Smooth muscle cell (in vitro differentiated cells): ENCODE data around the gene KRTAP9-1. TPM values are rescaled to one million over a fixed set of nuclear protein-coding genes. Genes with fewer than 3 reads are reported as not detected.
"Not testable (repeated sequence)": the region's sequence is repeated elsewhere in the genome, so short reads cannot be mapped to it uniquely, and the experiment has no call there.

Experiments
- DNase-seq: peaks from one replicate; lab custom pipeline; 2025; ENCODE audit not compliant: unreplicated experiment; lab: John Stamatoyannopoulos, UW
- H2AFZ ChIP-seq: fragments of 200-600 bp; sonication (generic); 2 replicates; pipeline ENCODE4 v1.6.0; 2016; ENCODE audit warnings: antibody characterized with exemption, low read depth, mild to moderate bottlenecking
- H3F3A ChIP-seq: fragments of 200-600 bp; sonication (generic); 2 replicates; pipeline ENCODE4 v1.6.0; 2017; ENCODE audit warnings: antibody characterized with exemption, low read depth
- H3K27ac ChIP-seq: fragments of 200-600 bp; sonication (generic); 2 replicates; pipeline ENCODE4 v1.5.1; 2016; ENCODE audit warnings: low read depth, mild to moderate bottlenecking
- H3K27me3 ChIP-seq: fragments of 200-600 bp; sonication (generic); 2 replicates; pipeline ENCODE4 v1.6.1; 2016; ENCODE audit warnings: low read depth, mild to moderate bottlenecking
- H3K36me3 ChIP-seq: fragments of 200-600 bp; sonication (generic); 2 replicates; pipeline ENCODE4 v1.5.1; 2016; ENCODE audit warnings: low read depth
- H3K4me1 ChIP-seq: fragments of 200-600 bp; sonication (generic); 2 replicates; pipeline ENCODE4 v1.5.1; 2016; ENCODE audit warnings: low read depth
- H3K4me2 ChIP-seq: fragments of 200-600 bp; sonication (generic); 2 replicates; pipeline ENCODE4 v1.6.0; 2016; ENCODE audit warnings: mild to moderate bottlenecking
- H3K4me3 ChIP-seq: fragments of 200-600 bp; sonication (generic); 2 replicates; pipeline ENCODE4 v1.5.1; 2016; ENCODE audit warnings: mild to moderate bottlenecking
- H3K79me2 ChIP-seq: fragments of 200-600 bp; sonication (generic); 2 replicates; pipeline ENCODE4 v1.6.0; 2016; ENCODE audit warnings: low read depth, mild to moderate bottlenecking
- H3K9ac ChIP-seq: fragments of 200-600 bp; sonication (generic); 2 replicates; pipeline ENCODE4 v1.6.0; 2016; ENCODE audit warnings: low read depth
- H3K9me3 ChIP-seq: fragments of 200-600 bp; sonication (generic); replicated peaks from 2 replicates; pipeline ENCODE4 v1.5.1; 2016; ENCODE audit warnings: low read depth
- H4K20me1 ChIP-seq: fragments of 200-600 bp; sonication (generic); 2 replicates; pipeline ENCODE4 v1.6.0; 2016; ENCODE audit warnings: low read depth
- WGBS: methylation state at CpG from one replicate; pipeline ENCODE4 v1.1.7; 2016; ENCODE audit warnings: low lambda C conversion rate; 5-methylcytosine and 5-hydroxymethylcytosine counted together
- polyA plus RNA-seq: library from polyadenylated mRNA; unstranded; fragments of >200 nt; fragmentation: Nextera tagmentation; extraction: Ambion mirVana; gene quantifications from 2 replicates; pipeline ENCODE4 v1.2.1, GENCODE V29; 2016
- small RNA-seq: library from RNA; depleted of rRNA; stranded (forward); fragments of <200 nt; gene quantifications from one replicate; pipeline ENCODE3, GENCODE V24; 2014
- total RNA-seq: library from RNA; depleted of rRNA; stranded (reverse); fragments of >200 nt; gene quantifications from 2 replicates; pipeline ENCODE4 v1.2.3, GENCODE V29; 2014

Gene KRTAP9-1
- total and polyA plus RNA-seq, 2 experiments from 2014 or later, result not detected

- 48% methylated on average over 3 of the region's 3 CpGs for WGBS
- H3K9ac ChIP-seq, H3F3A ChIP-seq, H3K79me2 ChIP-seq, H3K4me2 ChIP-seq, H3K4me3 ChIP-seq, H2AFZ ChIP-seq, H3K4me1 ChIP-seq, H3K36me3 ChIP-seq, DNase-seq, H4K20me1 ChIP-seq, H3K9me3 ChIP-seq, H3K27ac ChIP-seq: not testable (repeated sequence)
- H3K27me3 ChIP-seq, result peaks cover 20% of the 10 kb centered on the region
These were observed 48.3 kb downstream of the KRTAP9-1 start, which contains the start of gene KRTAP9-8 for GRCh38 chr17:41237949-41238437. Gene KRTAP9-8, plus strand, starts transcription at chr17:41237999. Its CDS starts 53 bp downstream, at chr17:41238052.

Small RNA genes within 50 kb of the gene (small RNA-seq; reads per million reads assigned to genes)
- gene KRTAP4-17P, result not detected

Other genes starting within 250 kb of the KRTAP9-1 start
Only the 30 nearest of the 40 such genes appear.
- gene KRTAP1-4, start 159.7 kb upstream of the KRTAP9-1 start, total RNA-seq, result not detected in 2 replicates
- not detected in 2 replicates for gene KRTAP1-4, start 159.7 kb upstream of the KRTAP9-1 start, polyA plus RNA-seq
- not detected in 2 replicates for gene KRTAP1-3, start 155.0 kb upstream of the KRTAP9-1 start, total RNA-seq
- gene KRTAP1-3, start 155.0 kb upstream of the KRTAP9-1 start, polyA plus RNA-seq, result not detected in 2 replicates
- gene KRTAP1-1, start 148.4 kb upstream of the KRTAP9-1 start, total RNA-seq, result not detected in 2 replicates
- not detected in 2 replicates for gene KRTAP1-1, start 148.4 kb upstream of the KRTAP9-1 start, polyA plus RNA-seq
- not detected in 2 replicates for gene KRTAP2-1, start 142.6 kb upstream of the KRTAP9-1 start, total RNA-seq
- gene KRTAP2-1, start 142.6 kb upstream of the KRTAP9-1 start, polyA plus RNA-seq, result not detected in 2 replicates
- gene KRTAP2-2, start 134.7 kb upstream of the KRTAP9-1 start, total RNA-seq, result not detected in 2 replicates
- not detected in 2 replicates for gene KRTAP2-2, start 134.7 kb upstream of the KRTAP9-1 start, polyA plus RNA-seq
- gene KRTAP2-3, start 129.8 kb upstream of the KRTAP9-1 start, total RNA-seq, result 3.5 and 17.3 TPM in 2 replicates
- gene KRTAP2-3, start 129.8 kb upstream of the KRTAP9-1 start, polyA plus RNA-seq, result 21.0 and 71.9 TPM in 2 replicates
- gene KRTAP2-4, start 124.0 kb upstream of the KRTAP9-1 start, total RNA-seq, result not detected in 2 replicates
- 0.38 TPM in 1 of 2 replicates, not detected in the other for gene KRTAP2-4, start 124.0 kb upstream of the KRTAP9-1 start, polyA plus RNA-seq
- not detected in 2 replicates for gene KRTAP4-7, start 105.7 kb upstream of the KRTAP9-1 start, total RNA-seq
- not detected in 2 replicates for gene KRTAP4-7, start 105.7 kb upstream of the KRTAP9-1 start, polyA plus RNA-seq
- gene KRTAP4-8, start 91.7 kb upstream of the KRTAP9-1 start, total RNA-seq, result not detected in 2 replicates
- gene KRTAP4-8, start 91.7 kb upstream of the KRTAP9-1 start, polyA plus RNA-seq, result 0.56 TPM in 1 of 2 replicates, not detected in the other
- gene KRTAP4-16, start 87.7 kb upstream of the KRTAP9-1 start, total RNA-seq, result not detected in 2 replicates
- not detected in 2 replicates for gene KRTAP4-16, start 87.7 kb upstream of the KRTAP9-1 start, polyA plus RNA-seq
- 1.7 TPM in 1 of 2 replicates, not detected in the other for gene KRTAP4-9, start 84.5 kb upstream of the KRTAP9-1 start, total RNA-seq
- gene KRTAP4-9, start 84.5 kb upstream of the KRTAP9-1 start, polyA plus RNA-seq, result not detected in 2 replicates
- gene KRTAP4-11, start 71.5 kb upstream of the KRTAP9-1 start, total RNA-seq, result not detected in 2 replicates
- not detected in 2 replicates for gene KRTAP4-11, start 71.5 kb upstream of the KRTAP9-1 start, polyA plus RNA-seq
- gene KRTAP4-12, start 65.7 kb upstream of the KRTAP9-1 start, total RNA-seq, result not detected in 2 replicates
- not detected in 2 replicates for gene KRTAP4-12, start 65.7 kb upstream of the KRTAP9-1 start, polyA plus RNA-seq
- not detected in 2 replicates for gene KRTAP4-6, start 49.3 kb upstream of the KRTAP9-1 start, total RNA-seq
- gene KRTAP4-6, start 49.3 kb upstream of the KRTAP9-1 start, polyA plus RNA-seq, result not detected in 2 replicates
- gene KRTAP4-5, start 40.1 kb upstream of the KRTAP9-1 start, total RNA-seq, result not detected in 2 replicates
- gene KRTAP4-5, start 40.1 kb upstream of the KRTAP9-1 start, polyA plus RNA-seq, result not detected in 2 replicates
- not detected in 2 replicates for gene KRTAP4-4, start 29.1 kb upstream of the KRTAP9-1 start, total RNA-seq
- not detected in 2 replicates for gene KRTAP4-4, start 29.1 kb upstream of the KRTAP9-1 start, polyA plus RNA-seq
- not detected in 2 replicates for gene KRTAP4-3, start 21.7 kb upstream of the KRTAP9-1 start, total RNA-seq
- not detected in 2 replicates for gene KRTAP4-3, start 21.7 kb upstream of the KRTAP9-1 start, polyA plus RNA-seq
- gene KRTAP4-2, start 11.7 kb upstream of the KRTAP9-1 start, total RNA-seq, result not detected in 2 replicates
- gene KRTAP4-2, start 11.7 kb upstream of the KRTAP9-1 start, polyA plus RNA-seq, result not detected in 2 replicates
- gene KRTAP4-1, start 5.0 kb upstream of the KRTAP9-1 start, total RNA-seq, result not detected in 2 replicates
- gene KRTAP4-1, start 5.0 kb upstream of the KRTAP9-1 start, polyA plus RNA-seq, result not detected in 2 replicates
- not detected in 2 replicates for gene KRTAP9-2, start 36.8 kb downstream of the KRTAP9-1 start, total RNA-seq
- not detected in 2 replicates for gene KRTAP9-2, start 36.8 kb downstream of the KRTAP9-1 start, polyA plus RNA-seq
- not detected in 2 replicates for gene KRTAP9-3, start 42.6 kb downstream of the KRTAP9-1 start, total RNA-seq
- gene KRTAP9-3, start 42.6 kb downstream of the KRTAP9-1 start, polyA plus RNA-seq, result not detected in 2 replicates
- gene KRTAP9-8, start 48.1 kb downstream of the KRTAP9-1 start, total RNA-seq, result not detected in 2 replicates
- not detected in 2 replicates for gene KRTAP9-8, start 48.1 kb downstream of the KRTAP9-1 start, polyA plus RNA-seq
- gene KRTAP9-4, start 59.8 kb downstream of the KRTAP9-1 start, total RNA-seq, result not detected in 2 replicates
- gene KRTAP9-4, start 59.8 kb downstream of the KRTAP9-1 start, polyA plus RNA-seq, result not detected in 2 replicates
- not detected in 2 replicates for gene KRTAP9-9, start 65.5 kb downstream of the KRTAP9-1 start, total RNA-seq
- not detected in 2 replicates for gene KRTAP9-9, start 65.5 kb downstream of the KRTAP9-1 start, polyA plus RNA-seq
- gene KRTAP9-6, start 75.5 kb downstream of the KRTAP9-1 start, total RNA-seq, result not detected in 2 replicates
- gene KRTAP9-6, start 75.5 kb downstream of the KRTAP9-1 start, polyA plus RNA-seq, result not detected in 2 replicates
- not detected in 2 replicates for gene KRTAP9-7, start 85.8 kb downstream of the KRTAP9-1 start, total RNA-seq
- gene KRTAP9-7, start 85.8 kb downstream of the KRTAP9-1 start, polyA plus RNA-seq, result not detected in 2 replicates
- gene KRTAP29-1, start 113.0 kb downstream of the KRTAP9-1 start, total RNA-seq, result not detected in 2 replicates
- not detected in 2 replicates for gene KRTAP29-1, start 113.0 kb downstream of the KRTAP9-1 start, polyA plus RNA-seq
- gene KRTAP16-1, start 119.4 kb downstream of the KRTAP9-1 start, total RNA-seq, result not detected in 2 replicates
- gene KRTAP16-1, start 119.4 kb downstream of the KRTAP9-1 start, polyA plus RNA-seq, result not detected in 2 replicates
- not detected in 2 replicates for gene KRTAP17-1, start 125.8 kb downstream of the KRTAP9-1 start, total RNA-seq
- not detected in 2 replicates for gene KRTAP17-1, start 125.8 kb downstream of the KRTAP9-1 start, polyA plus RNA-seq
- gene KRT33A, start 160.9 kb downstream of the KRTAP9-1 start, total RNA-seq, result 0.09 TPM in 1 of 2 replicates, not detected in the other
- not detected in 2 replicates for gene KRT33A, start 160.9 kb downstream of the KRTAP9-1 start, polyA plus RNA-seq